HepG2 (cell line): ENCODE results near the gene CCDC57. TPM values are rescaled to one million over a fixed set of nuclear protein-coding genes. Genes with fewer than 3 reads are reported as not detected.
A peak's percentile ranks its signal among the peaks of the same experiment; 100 is the strongest.

Experiments used
- ARHGAP35 ChIP-seq: sonication (generic); formaldehyde crosslinking; IDR thresholded peaks from 2 replicates; pipeline ENCODE4 v1.9.0; 2022; ENCODE audit warnings: mild to moderate bottlenecking, inconsistent platforms, moderate library complexity, missing genetic modification reagents, borderline replicate concordance
- CBFB ChIP-seq: sonication (generic); formaldehyde crosslinking; IDR thresholded peaks from 2 replicates; pipeline ENCODE4 v1.4.0; 2020; ENCODE audit warnings: missing genetic modification reagents
- CCAR2 ChIP-seq: fragments of 200-400 bp; formaldehyde crosslinking; optimal IDR thresholded peaks from 2 replicates; pipeline ENCODE3; 2018; ENCODE audit warnings: low read depth, mild to moderate bottlenecking, low read length, moderate library complexity
- CCDC6 ChIP-seq: sonication (generic); formaldehyde crosslinking; IDR thresholded peaks from 2 replicates; pipeline ENCODE4 v1.8.1; 2022; ENCODE audit warnings: mild to moderate bottlenecking, missing genetic modification reagents, moderate library complexity
- FIP1L1 ChIP-seq: fragments of 200-400 bp; formaldehyde crosslinking; IDR thresholded peaks from 2 replicates; pipeline ENCODE4 v1.6.1; 2018; ENCODE audit warnings: low read depth, mild to moderate bottlenecking, low read length, moderate library complexity, borderline replicate concordance; ENCODE audit not compliant: insufficient read depth
- FOXC1 ChIP-seq: sonication (generic); formaldehyde crosslinking; IDR thresholded peaks from 2 replicates; pipeline ENCODE4 v1.8.0; 2022; ENCODE audit warnings: mild to moderate bottlenecking, missing genetic modification reagents, borderline replicate concordance
- HDAC6 ChIP-seq: fragments of 200-600 bp; sonication (generic); IDR thresholded peaks from 2 replicates; pipeline ENCODE4 v1.7.0; 2017; ENCODE audit warnings: mild to moderate bottlenecking, antibody characterized with exemption, low read length, low read depth
- HMG20A ChIP-seq: IDR thresholded peaks from 2 replicates; pipeline ENCODE4 v1.6.1; 2016; ENCODE audit warnings: borderline replicate concordance
- IKZF1 ChIP-seq: fragments of 450-650 bp; IDR thresholded peaks from 2 replicates; pipeline ENCODE4 v1.7.1; 2016
- POLR2G ChIP-seq: fragments of 200-400 bp; formaldehyde crosslinking; IDR thresholded peaks from 2 replicates; pipeline ENCODE4 v1.6.1; 2018; ENCODE audit warnings: mild to moderate bottlenecking, low read depth, low read length, moderate library complexity
- RNF2 ChIP-seq: fragments of 450-650 bp; conservative IDR thresholded peaks from 2 replicates; pipeline ENCODE4 v1.6.1; 2016; ENCODE audit warnings: low read depth
- SP1 ChIP-seq, 2 experiments: fragments of 450-650 bp in 1 of 2; sonication (generic) in 1 of 2; formaldehyde crosslinking in 1 of 2; IDR thresholded peaks; 2 replicates each; pipeline versions ENCODE4 v1.4.0 to v1.6.1; 2016 to 2020; ENCODE audit warnings: missing genetic modification reagents in 1 of 2
- TCF7 ChIP-seq: sonication (generic); IDR thresholded peaks from 2 replicates; pipeline ENCODE4 v1.6.1; 2016; ENCODE audit warnings: antibody characterized with exemption, low read depth
- U2AF2 ChIP-seq: fragments of 200-400 bp; formaldehyde crosslinking; IDR thresholded peaks from 2 replicates; pipeline ENCODE4 v1.6.1; 2017; ENCODE audit warnings: low read depth, mild to moderate bottlenecking, low read length
- XBP1 ChIP-seq: sonication (generic); formaldehyde crosslinking; IDR thresholded peaks from 2 replicates; pipeline ENCODE4 v1.5.0; 2020; ENCODE audit warnings: missing genetic modification reagents
- ZKSCAN1 ChIP-seq: fragments of 150-350 bp; IDR thresholded peaks from 2 replicates; pipeline ENCODE4 v1.6.1; 2014; ENCODE audit warnings: low read length
- ZMAT3 ChIP-seq: sonication (generic); formaldehyde crosslinking; conservative IDR thresholded peaks from 2 replicates; pipeline ENCODE4 v1.7.0; 2021; ENCODE audit warnings: missing genetic modification reagents
- ZMYM4 ChIP-seq: sonication (generic); formaldehyde crosslinking; IDR thresholded peaks from 2 replicates; pipeline ENCODE4 v1.8.1; 2023; ENCODE audit warnings: mild to moderate bottlenecking, missing genetic modification reagents
- ZNF143 ChIP-seq: sonication (generic); formaldehyde crosslinking; IDR thresholded peaks from 2 replicates; pipeline ENCODE4 v1.4.0; 2020; ENCODE audit warnings: missing genetic modification reagents
- ZNF180 ChIP-seq: sonication (generic); formaldehyde crosslinking; IDR thresholded peaks from 2 replicates; pipeline ENCODE4 v1.4.0; 2020; ENCODE audit warnings: low read depth, missing genetic modification reagents, borderline replicate concordance
- ZNF317 ChIP-seq: sonication (generic); formaldehyde crosslinking; IDR thresholded peaks from 2 replicates; pipeline ENCODE4 v1.5.0; 2020; ENCODE audit warnings: mild to moderate bottlenecking, missing genetic modification reagents
- ZNF329 ChIP-seq: sonication (generic); formaldehyde crosslinking; IDR thresholded peaks from 2 replicates; pipeline ENCODE4 v1.9.0; 2021; ENCODE audit warnings: low read depth, mild to moderate bottlenecking, missing genetic modification reagents
- ZNF451 ChIP-seq: sonication (generic); formaldehyde crosslinking; IDR thresholded peaks from 2 replicates; pipeline ENCODE4 v1.5.0; 2020; ENCODE audit warnings: mild to moderate bottlenecking, missing genetic modification reagents
- ZNF546 ChIP-seq: sonication (generic); formaldehyde crosslinking; conservative IDR thresholded peaks from 2 replicates; pipeline ENCODE4 v1.8.1; 2023; ENCODE audit warnings: mild to moderate bottlenecking, missing genetic modification reagents
- ZNF772 ChIP-seq: sonication (generic); formaldehyde crosslinking; IDR thresholded peaks from 2 replicates; pipeline ENCODE4 v1.5.0; 2020; ENCODE audit warnings: mild to moderate bottlenecking, missing genetic modification reagents
- polyA plus RNA-seq, 8 experiments: library from polyadenylated mRNA; depleted of rRNA in 3 of 8; stranded (reverse) in 7 of 8; unstranded in 1 of 8; fragments of >200 nt; fragmentation: Illumina TruSeq in 4 of 8; extraction: Trizol in 4 of 8; gene quantifications; 2 replicates each; pipeline versions ENCODE4 v1.2.1 to v1.2.3, GENCODE V29; 2011 to 2016; ENCODE audit warnings: low read depth in 4 of 8, missing spikeins in 1 of 8, mixed read lengths in 1 of 8; ENCODE audit not compliant: insufficient read depth in 1 of 8
- total RNA-seq, 5 experiments: library from RNA; depleted of rRNA; stranded (reverse); fragments of >200 nt; fragmentation: Illumina TruSeq; extraction: Trizol; gene quantifications; 2 replicates each; pipeline ENCODE4 v1.2.3, GENCODE V29; 2016; ENCODE audit warnings: low read depth in 1 of 5
- TF ChIP-seq, protein P1 (sequence below): IDR thresholded peaks from 2 replicates; pipeline ENCODE4 v1.6.1; 2016; ENCODE audit warnings: low read depth, missing genetic modification reagents, missing compliant biosample characterization
- TF ChIP-seq, protein P2 (sequence below): sonication (generic); formaldehyde crosslinking; IDR thresholded peaks from 2 replicates; pipeline ENCODE4 v1.4.0; 2020; ENCODE audit warnings: mild to moderate bottlenecking, missing genetic modification reagents

The CCDC57 gene
- total and polyA plus RNA-seq, 2 of the 13 experiments (the other 11 are each of a cell fraction or from before 2014, with no cell fraction given), result 59.3 to 59.9 TPM

GRCh38 chr17:82228842-82229697, 16.4 kb upstream of the CCDC57 start, which contains the start of gene SLC16A3 (continued):
- TF ChIP-seq TCF7 (no peak), CCAR2 (no peak), ZNF451 (CRISPR knock-in tag) (peak; percentile 51; the same call in 1 of the 2 replicates), IKZF1 (no peak), ZNF772 (CRISPR knock-in tag) (no peak), U2AF2 (no peak), SP1 (IDR thresholded peaks at IDR 0.05) (no peak), SP1 (CRISPR knock-in tag; IDR thresholded peaks at IDR 0.05) (peak; percentile 69), XBP1 (no peak), ARHGAP35 (0 out of 2 replicates have a peak, but pooled peaks have one; percentile 62), ZNF180 (CRISPR knock-in tag) (peak; percentile 66; the same call in 1 of the 2 replicates), RNF2 (0 out of 2 replicates have a peak, but pooled peaks have one; percentile 53), ZNF317 (CRISPR knock-in tag) (no peak), ZNF143 (CRISPR knock-in tag) (no peak), FOXC1 (CRISPR knock-in tag) (no peak; the same call in 1 of the 2 replicates), ZMAT3 (CRISPR knock-in tag) (no peak), FIP1L1 (no peak), CBFB (CRISPR knock-in tag) (no peak), CCDC6 (CRISPR knock-in tag) (0 out of 2 replicates have a peak, but pooled peaks have one; percentile 74), ZNF546 (CRISPR knock-in tag) (no peak), HDAC6 (no peak), ZKSCAN1 (no peak), ZNF329 (CRISPR knock-in tag) (peak; percentile 89), POLR2G (peak; percentile 87), ZMYM4 (CRISPR knock-in tag) (no peak; the same call in 1 of the 2 replicates), HMG20A (CRISPR knock-in tag) (no peak)
- TF ChIP-seq, protein P1, sequence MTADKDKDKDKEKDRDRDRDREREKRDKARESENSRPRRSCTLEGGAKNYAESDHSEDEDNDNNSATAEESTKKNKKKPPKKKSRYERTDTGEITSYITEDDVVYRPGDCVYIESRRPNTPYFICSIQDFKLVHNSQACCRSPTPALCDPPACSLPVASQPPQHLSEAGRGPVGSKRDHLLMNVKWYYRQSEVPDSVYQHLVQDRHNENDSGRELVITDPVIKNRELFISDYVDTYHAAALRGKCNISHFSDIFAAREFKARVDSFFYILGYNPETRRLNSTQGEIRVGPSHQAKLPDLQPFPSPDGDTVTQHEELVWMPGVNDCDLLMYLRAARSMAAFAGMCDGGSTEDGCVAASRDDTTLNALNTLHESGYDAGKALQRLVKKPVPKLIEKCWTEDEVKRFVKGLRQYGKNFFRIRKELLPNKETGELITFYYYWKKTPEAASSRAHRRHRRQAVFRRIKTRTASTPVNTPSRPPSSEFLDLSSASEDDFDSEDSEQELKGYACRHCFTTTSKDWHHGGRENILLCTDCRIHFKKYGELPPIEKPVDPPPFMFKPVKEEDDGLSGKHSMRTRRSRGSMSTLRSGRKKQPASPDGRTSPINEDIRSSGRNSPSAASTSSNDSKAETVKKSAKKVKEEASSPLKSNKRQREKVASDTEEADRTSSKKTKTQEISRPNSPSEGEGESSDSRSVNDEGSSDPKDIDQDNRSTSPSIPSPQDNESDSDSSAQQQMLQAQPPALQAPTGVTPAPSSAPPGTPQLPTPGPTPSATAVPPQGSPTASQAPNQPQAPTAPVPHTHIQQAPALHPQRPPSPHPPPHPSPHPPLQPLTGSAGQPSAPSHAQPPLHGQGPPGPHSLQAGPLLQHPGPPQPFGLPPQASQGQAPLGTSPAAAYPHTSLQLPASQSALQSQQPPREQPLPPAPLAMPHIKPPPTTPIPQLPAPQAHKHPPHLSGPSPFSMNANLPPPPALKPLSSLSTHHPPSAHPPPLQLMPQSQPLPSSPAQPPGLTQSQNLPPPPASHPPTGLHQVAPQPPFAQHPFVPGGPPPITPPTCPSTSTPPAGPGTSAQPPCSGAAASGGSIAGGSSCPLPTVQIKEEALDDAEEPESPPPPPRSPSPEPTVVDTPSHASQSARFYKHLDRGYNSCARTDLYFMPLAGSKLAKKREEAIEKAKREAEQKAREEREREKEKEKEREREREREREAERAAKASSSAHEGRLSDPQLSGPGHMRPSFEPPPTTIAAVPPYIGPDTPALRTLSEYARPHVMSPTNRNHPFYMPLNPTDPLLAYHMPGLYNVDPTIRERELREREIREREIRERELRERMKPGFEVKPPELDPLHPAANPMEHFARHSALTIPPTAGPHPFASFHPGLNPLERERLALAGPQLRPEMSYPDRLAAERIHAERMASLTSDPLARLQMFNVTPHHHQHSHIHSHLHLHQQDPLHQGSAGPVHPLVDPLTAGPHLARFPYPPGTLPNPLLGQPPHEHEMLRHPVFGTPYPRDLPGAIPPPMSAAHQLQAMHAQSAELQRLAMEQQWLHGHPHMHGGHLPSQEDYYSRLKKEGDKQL, result no peak
- TF ChIP-seq, protein P2, sequence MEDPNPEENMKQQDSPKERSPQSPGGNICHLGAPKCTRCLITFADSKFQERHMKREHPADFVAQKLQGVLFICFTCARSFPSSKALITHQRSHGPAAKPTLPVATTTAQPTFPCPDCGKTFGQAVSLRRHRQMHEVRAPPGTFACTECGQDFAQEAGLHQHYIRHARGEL, result no peak
